Sigmoid colon (tissue), 4 donors: ENCODE measurements around the gene PARP9.

Source experiments
- EP300 ChIP-seq, 4 donors: sonication (generic); formaldehyde crosslinking; IDR thresholded peaks; one replicate each; pipeline ENCODE4 v1.6.1; 2017; ENCODE audit warnings: antibody characterized with exemption in 4 of 4
- POLR2A ChIP-seq, 2 donors: fragments of 450-650 bp; IDR thresholded peaks; one replicate each; pipeline ENCODE4 v1.6.1; 2016; ENCODE audit warnings: antibody characterized with exemption in 2 of 2, mild to moderate bottlenecking in 2 of 2, moderate library complexity in 2 of 2
- POLR2AphosphoS5 ChIP-seq, 4 donors: sonication (generic); formaldehyde crosslinking; IDR thresholded peaks; one replicate each; pipeline ENCODE4 v1.6.1; 2017; ENCODE audit warnings: antibody characterized with exemption in 4 of 4
- TF ChIP-seq, protein P1 (sequence below), 4 experiments: fragments of 450-650 bp in 3 of 4; fragments of 200-600 bp in 1 of 4; IDR thresholded peaks; one replicate each; pipeline ENCODE4 v1.5.1; 2016 to 2019; ENCODE audit warnings: antibody characterized with exemption in 4 of 4, mild to moderate bottlenecking in 3 of 4, moderate library complexity in 2 of 4

DNA sequence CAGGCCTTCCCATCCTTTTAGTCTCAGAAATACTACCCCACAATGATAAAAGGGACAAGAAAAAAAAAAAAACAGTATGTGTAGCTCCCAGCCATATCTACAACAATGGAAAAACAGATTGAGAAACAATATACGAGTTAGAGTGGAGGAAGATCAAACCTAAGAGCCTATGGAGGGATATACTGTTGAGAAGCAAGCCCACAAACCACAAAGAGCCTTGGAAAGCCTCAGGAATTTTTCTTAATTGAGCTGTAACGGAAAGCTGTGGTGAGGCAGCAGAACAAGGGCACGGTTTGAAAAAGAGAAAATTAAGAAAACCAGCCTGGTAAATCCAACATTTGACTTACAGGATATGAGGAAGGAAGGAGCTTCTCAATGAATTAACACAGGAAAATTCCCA, 70.8 kb downstream of the PARP9 start:
- TF ChIP-seq, protein P1, sequence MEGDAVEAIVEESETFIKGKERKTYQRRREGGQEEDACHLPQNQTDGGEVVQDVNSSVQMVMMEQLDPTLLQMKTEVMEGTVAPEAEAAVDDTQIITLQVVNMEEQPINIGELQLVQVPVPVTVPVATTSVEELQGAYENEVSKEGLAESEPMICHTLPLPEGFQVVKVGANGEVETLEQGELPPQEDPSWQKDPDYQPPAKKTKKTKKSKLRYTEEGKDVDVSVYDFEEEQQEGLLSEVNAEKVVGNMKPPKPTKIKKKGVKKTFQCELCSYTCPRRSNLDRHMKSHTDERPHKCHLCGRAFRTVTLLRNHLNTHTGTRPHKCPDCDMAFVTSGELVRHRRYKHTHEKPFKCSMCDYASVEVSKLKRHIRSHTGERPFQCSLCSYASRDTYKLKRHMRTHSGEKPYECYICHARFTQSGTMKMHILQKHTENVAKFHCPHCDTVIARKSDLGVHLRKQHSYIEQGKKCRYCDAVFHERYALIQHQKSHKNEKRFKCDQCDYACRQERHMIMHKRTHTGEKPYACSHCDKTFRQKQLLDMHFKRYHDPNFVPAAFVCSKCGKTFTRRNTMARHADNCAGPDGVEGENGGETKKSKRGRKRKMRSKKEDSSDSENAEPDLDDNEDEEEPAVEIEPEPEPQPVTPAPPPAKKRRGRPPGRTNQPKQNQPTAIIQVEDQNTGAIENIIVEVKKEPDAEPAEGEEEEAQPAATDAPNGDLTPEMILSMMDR (IDR thresholded peaks at IDR 0.05): no peak
- TF ChIP-seq EP300 (IDR thresholded peaks at IDR 0.05): no peak
- TF ChIP-seq POLR2AphosphoS5 (IDR thresholded peaks at IDR 0.05): no peak
- no peak for TF ChIP-seq POLR2A (IDR thresholded peaks at IDR 0.05)
